HG03159 (cell line): ENCODE results near the gene ZFYVE16.
"Not testable (repeated sequence)": the region's sequence is repeated elsewhere in the genome, so short reads cannot be mapped to it uniquely, and the experiment has no call there.

Source experiments
- ATAC-seq: cut with Tn5 transposase; IDR thresholded peaks from one replicate; pipeline ENCODE4 v1.9.1; 2021; ENCODE audit warnings: mild to moderate bottlenecking, moderate library complexity; ENCODE audit not compliant: unreplicated experiment

The ZFYVE16 gene

DNA sequence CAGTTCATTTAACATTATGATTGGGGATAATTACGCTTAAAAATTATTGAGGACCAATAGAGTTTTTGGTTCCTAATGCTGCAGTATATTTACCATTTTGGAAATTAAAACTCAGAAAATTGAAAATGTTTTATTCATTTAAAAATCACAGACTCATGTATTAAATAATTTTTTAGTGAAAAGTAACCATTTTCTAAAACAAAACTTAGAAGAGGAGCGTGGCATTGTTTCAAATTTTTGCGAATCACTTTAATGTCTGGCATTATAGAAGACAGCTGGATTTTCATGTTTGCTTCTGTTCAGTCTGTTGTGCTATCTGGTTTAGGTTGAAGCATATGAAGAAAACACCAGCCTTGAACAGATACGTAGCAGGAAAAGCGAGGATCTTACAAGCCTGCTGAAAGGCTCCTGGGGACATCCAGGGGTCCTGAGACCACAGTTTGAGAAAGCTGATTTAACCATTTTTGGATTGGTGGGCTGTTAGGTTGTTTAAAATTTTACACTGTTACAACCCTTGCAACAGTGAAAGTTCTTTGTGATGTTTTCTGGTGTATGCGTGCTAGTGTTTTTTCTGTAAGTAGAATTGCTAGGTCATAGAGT, 1.6 kb downstream of the ZFYVE16 start:
- ATAC-seq, result no peak

DNA sequence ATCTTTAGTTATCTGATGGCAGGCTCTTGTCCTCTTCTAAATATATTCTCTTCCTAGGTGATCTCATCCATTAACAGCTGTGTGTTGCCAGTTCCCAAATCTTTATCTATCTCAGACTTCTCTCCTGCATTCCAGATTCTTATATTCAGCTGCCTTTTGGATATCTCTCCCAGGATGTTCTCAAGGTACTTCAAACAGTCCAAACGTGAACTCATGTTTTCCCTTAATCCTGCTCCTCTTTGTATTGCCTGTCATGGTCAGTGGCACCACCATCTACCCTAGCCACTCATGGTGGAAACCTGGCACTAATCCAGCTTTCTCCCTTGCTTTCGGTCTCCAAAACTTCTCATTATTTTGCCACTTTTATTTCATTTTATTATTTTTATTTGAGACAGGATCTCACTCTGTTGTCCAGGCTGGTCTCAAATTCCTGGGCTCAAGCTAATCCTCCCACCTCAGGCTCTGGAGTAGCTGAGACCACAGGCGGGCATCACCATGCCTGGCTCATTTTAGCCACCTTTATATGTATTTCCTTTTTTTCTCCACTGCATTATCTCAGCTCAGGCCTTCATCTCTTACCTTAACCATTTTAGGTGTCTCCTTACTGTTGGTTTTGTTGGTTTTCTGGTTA, 3.8 kb downstream of the ZFYVE16 start:
- no peak for ATAC-seq

DNA sequence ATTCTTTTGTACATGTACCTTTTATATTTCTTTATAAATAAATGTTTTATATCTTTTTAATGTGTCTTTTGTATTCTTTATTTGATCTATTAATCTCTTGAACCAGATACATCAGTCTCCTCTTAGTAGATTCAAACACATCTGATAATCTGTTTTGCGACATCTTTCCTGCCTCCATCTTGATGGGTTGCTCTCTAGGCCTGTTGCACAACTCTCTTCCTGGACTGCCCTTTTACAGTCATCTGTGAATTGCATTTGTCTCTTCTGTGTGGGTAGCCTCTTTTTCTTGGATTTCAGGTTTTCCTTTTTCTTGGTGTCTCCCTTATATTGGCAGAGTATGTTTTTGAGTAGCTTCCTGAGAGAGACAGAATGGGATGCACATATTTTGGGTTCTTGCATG, 6.2 kb downstream of the ZFYVE16 start:
- no peak for ATAC-seq

DNA sequence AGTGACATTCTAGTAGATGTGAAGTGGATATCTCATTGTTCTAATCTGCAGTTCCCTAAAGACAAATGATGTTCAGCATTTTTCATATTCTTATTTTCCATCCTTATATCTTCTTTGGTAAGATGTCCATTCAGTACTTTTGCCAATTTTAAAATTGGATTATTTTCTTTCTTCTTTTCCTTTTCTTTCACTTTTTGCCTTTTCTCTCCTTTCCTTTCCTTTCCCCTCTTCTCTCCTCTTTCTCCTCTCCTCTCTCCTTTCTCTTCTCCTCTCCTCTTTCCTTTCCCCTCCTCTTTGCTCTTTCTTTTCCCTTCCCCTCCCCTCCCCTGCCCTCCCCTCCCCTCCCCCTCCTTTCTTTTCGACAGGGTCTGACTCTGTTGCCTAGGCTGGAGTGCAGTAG, 10.1 kb downstream of the ZFYVE16 start:
- no peak for ATAC-seq

DNA sequence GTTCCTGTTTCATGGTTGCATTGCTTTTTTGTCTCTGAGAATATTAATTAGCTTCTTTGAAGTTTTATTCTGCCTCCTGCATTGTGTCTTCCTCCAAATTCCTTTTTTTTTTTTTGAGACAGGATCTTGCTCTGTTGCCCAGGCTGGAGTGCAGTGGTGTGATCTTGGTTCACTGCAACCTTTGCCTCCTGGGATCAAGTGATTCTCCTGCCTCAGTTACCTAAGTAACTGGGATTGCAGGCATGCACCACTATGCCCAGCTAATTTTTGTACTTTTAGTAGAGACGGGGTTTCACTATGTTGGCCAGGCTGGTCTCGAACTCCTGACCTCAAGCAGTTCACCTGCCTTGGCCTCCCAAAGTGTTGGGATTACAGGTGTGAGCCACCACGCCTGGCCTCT, 16.5 kb downstream of the ZFYVE16 start:
- ATAC-seq, result not testable (repeated sequence)

DNA sequence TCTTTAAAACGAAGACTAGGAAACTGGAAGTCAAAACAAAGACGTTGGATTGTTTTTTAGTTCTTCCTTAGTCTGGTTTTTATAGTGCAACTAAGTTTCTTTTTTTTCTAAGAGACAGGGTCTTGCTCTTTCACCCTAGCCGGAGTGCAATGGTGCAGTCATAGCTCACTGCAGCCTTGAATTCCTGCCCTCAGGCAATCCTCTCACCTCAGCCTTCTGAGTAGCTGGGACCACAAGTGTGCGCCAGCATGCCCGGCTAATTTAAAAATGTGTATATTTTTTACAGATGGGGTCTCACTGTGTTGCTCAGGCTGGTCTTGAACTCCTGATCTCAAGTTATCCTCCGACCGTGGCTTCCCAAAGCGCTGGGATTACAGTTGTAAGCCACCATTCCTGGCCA, 27.6 kb downstream of the ZFYVE16 start:
- ATAC-seq, result no peak

DNA sequence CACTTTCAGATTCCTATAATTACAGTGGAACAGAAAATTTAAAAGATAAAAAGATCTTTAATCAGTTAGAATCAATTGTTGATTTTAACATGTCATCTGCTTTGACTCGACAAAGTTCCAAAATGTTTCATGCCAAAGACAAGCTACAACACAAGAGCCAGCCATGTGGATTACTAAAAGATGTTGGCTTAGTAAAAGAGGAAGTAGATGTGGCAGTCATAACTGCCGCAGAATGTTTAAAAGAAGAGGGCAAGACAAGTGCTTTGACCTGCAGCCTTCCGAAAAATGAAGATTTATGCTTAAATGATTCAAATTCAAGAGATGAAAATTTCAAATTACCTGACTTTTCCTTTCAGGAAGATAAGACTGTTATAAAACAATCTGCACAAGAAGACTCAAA, 29.5 kb downstream of the ZFYVE16 start:
- ATAC-seq, result no peak

DNA sequence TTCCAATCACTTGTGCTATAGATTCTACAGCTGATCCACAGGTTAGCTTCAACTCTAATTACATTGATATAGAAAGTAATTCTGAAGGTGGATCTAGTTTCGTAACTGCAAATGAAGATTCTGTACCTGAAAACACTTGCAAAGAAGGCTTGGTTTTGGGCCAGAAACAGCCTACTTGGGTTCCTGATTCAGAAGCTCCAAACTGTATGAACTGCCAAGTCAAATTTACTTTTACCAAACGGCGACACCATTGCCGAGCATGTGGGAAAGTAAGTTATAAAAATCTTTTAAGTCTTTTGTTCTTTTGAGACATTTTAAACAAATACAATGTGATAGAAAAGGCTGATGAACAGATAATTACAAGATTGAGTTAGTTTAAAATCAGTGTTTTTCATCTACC, 30.9 kb downstream of the ZFYVE16 start:
- ATAC-seq, result no peak

DNA sequence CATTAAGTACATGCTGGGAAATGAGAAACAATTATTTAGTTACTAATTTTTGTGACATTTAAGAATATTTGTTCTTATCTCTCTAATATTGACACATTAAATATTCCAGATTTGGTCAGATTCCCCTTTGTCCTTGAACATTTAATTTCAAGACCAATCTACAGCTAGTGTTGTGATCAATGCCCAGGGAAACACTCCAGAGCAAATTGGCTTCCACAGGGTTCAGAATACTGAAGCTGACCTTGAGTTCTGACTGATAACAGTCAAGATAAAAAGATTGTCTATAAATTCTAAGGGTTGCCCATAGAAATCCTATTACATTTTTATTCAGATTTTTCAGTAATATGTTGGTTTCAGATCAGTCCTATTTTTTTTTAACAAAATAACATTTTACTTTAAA, 31.3 kb downstream of the ZFYVE16 start:
- ATAC-seq, result no peak

DNA sequence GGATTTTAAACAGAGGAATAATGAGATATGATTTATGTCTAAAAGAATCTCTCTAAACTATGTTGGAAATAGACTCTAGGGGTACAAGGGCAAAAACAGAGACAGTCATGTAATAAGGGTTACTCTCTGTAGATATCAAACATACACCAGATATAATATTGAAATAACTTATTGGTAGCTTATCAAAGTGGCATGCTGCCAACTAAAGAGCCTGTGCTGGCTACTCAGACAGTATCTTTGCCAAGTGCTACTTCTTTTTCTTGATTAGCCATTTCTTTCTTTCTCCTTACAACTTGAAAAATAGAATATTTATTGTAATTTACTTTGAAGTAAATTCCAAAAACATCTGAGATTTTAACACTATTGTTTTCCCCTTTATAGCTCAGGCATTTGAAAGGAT, 34.9 kb downstream of the ZFYVE16 start:
- no peak for ATAC-seq

DNA sequence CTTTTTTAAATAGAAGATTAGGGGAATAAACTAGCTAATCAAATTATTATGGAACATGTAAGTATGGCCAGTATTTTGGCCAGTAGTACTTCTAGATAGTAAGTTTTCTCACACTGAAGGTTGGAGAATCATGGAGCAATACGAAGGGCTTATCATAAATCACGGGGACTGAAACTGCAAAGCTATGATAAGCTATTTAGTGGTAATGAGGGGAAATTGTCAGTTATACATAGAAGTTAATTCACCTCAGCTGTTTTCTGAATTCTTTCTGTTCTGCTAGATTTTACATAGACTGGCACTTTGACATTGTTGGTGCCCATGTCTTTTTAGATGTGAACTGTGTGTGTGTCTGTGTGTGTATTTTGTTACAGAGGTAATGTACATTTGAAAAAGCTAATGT, 45.5 kb downstream of the ZFYVE16 start:
- no peak for ATAC-seq

DNA sequence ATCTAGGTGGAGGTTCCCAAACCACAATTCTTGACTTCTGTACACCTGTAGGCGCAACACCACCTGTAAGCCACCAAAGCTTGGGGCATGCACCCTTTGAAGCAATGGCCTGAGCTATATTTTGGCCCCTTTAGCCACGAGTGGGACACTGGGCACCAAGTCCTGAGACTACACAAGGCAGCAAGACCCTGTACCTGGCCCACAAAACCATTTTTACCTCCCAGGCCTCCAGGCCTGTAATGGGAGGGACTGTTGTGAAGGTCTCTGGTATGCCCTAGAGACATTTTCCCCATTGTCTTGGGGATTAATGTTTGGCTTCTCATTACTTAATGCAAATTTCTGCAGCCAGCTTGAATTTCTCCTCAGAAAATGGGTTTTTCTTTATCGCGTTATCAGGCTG, 55.4 kb downstream of the ZFYVE16 start:
- no peak for ATAC-seq

DNA sequence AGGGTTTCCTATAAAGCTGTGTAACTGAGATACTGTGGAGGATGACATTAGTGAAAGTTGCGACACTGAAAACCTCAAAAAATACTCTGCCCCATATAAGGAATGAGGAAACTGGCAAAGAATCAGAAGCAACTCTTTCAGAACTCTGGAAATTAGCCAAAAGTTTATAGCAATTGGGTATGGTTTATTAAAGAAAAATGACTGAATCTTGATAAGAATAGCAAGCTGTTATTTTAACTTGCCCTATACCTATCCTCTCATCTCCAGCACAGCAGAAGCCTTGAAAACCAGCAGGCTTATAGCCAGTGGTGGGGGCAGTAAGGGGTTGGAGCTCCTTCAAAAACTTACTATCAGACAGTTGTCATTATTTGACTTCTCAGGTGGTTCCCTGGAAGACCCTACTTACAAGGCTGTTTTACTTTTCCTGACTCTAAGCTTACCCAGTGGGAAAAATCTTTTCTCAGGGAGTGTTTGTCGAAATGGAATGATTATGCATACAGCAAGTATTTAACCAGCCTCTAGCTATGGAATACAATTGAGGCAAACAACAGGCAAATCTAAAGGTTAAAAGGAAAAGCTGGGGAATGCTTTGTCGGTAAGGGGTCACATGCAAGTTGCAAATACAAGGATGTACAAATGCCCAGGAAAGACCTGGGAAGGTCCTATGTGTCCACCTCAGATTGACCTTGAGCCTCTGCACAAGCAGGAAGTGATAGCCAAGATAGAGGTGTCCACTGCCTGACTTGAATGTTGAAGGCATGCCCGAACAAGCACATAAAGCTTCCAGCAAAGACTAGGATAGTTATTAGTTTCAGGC, 59.0 kb downstream of the ZFYVE16 start:
- no peak for ATAC-seq

DNA sequence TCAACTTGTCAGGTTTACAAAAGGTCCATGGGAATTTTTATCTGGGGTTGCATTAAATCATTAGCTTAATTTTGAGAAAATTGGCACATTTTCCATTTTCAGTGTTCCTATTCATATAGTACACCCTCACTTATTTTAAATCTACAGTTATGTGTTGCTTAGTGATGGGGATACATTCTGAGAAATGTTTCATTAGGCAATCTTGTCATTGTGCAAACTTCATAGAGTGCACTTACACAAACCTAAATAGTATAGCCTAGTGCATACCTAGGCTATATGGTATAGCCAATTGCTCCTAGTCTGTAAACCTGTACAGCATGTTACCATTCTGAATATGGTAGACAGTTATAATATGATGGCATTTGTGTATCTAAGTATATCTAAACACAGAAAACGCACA, 60.3 kb downstream of the ZFYVE16 start:
- ATAC-seq, result no peak

DNA sequence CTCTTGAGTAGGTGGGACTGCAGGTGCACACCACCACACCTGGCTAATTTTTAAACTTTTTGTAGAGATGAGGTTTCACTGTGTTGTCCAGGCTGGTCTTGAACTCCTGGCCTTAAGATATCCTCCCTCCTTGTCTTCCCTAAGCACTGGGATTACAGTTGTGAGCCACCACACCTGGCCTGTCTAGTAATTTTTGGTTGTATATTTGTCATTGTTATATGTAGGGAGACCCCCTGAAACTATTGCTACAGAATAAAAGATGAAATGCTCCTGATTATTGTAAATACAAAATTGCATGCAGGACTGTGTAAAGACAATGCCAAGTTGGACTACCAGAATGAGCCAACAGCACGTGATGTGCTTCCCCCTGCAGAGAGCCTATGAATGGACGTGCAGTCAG, 62.8 kb downstream of the ZFYVE16 start:
- ATAC-seq, result not testable (repeated sequence)

DNA sequence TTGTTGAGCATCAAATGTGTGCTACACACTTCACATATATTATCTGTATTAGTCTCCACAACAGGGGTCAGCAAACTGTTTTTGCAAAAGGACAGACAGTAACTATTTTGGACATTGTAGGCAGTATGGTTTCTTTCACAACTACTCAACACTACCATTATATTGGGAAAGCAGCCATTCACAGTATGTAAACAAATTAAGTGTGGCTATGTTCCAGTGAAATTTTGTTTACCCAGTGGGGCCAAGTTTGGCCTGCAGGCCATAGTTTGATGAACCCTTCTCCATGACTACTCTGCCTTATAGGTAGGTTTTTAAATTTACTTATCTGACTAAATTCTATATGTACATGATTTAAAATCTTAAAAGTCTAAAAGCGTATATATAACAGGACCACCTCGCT, 67.1 kb downstream of the ZFYVE16 start:
- ATAC-seq, result no peak

DNA sequence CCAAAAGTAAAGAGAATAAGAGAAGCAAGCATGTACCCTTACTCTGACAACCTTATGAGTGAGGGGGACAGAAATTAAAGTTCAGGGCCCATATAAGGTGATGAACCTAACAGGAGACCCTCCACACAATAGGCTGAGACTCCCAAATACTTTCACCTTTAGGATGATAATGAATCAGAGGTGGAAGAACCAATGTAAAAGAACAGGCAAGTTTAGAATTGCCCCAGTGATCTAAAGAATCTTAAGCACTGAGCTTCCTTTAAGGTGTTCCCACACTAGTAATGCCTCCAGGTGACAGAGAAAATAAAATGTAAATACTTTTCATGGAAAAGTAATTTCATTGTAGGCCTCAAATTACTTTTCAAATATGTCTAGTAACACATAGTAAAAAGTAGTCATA, 71.8 kb downstream of the ZFYVE16 start:
- no peak for ATAC-seq

DNA sequence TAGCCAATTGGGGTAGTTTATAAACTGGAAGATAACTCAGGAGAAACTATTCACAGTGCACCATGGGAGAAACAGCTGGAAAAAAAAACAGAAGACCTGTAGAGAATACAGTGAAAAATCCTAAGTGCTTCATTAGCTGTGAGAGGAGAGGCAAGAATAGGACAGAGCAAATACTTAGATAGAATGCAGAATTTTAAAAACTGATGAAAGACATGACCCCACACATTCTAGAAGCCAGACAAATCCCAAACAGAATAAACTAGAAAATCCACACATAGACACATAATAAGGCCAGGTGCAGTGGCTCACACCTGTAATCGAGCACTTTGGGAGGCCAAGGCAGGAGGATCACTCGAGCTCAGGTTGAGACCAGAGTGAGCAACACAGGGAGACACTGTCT, 72.5 kb downstream of the ZFYVE16 start:
- no peak for ATAC-seq

DNA sequence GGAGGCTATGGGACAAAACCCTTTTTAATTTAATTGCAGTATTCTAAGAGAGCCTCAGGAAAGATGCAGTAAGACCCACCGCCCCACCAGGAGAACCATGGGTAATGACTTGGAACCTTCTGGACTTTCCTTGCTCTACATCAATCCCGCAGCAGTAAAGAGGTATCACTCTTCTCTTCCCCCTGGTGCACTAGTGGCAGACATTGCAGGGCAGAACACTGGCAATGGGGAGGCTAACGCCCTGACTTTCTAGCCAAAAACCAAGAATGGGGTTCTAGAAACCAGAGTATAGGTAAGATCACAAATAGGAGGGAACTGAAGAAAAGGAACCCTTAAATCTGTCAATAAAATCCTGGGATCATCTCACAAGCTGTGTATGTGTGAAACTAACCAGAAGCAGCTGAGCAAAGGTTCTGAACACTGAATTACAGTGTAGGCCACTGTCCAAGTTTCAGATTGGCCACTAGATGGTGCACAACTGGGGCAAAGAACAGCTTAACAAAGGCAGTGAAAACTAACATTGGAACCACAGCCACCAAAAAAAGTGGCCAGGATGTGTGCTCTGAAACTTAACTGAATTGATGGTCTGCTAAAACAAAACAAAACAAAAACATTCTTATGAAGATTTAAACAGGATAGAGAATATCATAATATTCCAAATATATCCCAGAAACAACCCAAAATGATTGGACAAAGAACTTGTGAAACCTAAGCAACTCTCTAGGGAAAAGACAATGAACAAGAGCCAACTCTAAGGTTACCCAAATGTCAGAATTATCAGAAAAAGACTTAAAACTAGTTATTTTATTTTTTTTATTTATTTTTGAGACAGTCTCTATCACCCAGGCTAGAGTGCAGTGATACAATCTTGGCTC, 73.4 kb downstream of the ZFYVE16 start:
- ATAC-seq, result peak; percentile 66

DNA sequence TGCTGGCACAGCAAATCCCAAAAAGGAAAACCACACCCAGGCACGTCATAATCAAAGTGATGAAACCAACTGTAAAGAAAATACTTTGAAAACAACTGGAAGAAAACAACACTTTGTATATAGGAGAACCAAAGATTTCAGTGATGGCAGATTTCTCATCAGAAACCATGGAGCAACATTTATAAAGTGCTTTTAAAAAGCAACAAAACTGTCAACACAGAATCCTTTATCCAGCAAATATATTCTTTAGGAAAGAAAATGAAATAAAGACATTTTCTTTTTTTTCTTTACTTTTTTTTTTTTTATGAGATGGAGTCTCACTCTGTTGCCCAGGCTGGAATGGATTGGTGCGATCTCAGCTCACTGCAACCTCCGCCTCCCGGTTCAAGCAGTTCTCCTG, 74.7 kb downstream of the ZFYVE16 start:
- ATAC-seq, result no peak

DNA sequence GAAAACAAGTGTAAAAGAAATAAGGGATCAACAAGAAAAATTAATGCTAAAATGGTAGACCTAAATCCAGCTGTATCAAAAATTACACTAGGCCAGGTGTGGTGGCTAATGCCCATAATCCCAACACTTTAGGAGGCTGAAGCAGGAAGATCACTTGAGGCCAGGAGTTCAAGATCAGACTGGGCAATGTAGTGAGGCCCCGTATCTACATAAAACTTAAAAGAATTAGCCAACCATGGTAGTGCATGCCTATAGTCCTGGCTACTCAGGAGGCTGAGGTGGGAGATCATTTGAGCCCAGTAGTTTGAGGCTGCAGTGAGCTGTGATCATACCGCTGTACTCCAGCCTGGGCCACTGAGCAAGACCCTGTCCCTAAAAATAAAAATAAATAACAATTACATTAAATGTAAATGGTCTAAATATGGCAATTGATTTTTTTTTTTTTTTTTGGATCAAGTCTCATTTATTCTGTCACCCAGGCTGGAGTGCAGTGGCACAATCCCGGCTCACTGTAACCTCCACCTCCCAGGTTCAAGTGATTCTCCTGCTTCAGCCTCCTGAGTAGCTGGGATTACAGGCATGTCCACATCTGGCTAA, 75.9 kb downstream of the ZFYVE16 start:
- ATAC-seq, result no peak
